ENCODE data around the gene FXN.

DNA sequence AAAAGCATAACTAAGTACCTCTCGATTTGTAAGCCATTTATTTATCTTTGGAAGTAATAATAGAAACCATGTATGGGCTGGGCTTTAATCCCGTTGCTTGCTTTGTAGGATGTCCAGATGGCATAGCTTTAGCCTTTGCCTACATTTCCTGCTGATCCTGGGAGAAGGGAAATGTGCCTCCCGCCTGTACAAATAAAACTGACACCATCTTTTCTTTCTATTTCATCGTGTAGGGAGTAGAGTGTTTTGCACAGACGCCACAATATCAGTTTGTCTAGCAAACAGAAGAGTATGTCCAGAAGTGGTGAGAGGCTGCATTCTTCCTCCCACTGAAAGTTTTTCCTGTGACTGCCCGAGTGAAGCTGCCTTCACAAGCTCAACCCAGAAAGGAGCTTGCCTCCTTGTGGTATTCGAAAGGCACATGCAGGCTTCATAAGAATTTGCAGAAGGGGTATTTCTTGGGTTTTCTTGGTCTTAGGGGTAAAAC, 113.8 kb downstream of the FXN start:
- TF ChIP-seq, protein P1, sequence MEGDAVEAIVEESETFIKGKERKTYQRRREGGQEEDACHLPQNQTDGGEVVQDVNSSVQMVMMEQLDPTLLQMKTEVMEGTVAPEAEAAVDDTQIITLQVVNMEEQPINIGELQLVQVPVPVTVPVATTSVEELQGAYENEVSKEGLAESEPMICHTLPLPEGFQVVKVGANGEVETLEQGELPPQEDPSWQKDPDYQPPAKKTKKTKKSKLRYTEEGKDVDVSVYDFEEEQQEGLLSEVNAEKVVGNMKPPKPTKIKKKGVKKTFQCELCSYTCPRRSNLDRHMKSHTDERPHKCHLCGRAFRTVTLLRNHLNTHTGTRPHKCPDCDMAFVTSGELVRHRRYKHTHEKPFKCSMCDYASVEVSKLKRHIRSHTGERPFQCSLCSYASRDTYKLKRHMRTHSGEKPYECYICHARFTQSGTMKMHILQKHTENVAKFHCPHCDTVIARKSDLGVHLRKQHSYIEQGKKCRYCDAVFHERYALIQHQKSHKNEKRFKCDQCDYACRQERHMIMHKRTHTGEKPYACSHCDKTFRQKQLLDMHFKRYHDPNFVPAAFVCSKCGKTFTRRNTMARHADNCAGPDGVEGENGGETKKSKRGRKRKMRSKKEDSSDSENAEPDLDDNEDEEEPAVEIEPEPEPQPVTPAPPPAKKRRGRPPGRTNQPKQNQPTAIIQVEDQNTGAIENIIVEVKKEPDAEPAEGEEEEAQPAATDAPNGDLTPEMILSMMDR (IDR thresholded peaks at IDR 0.05; ENCODE audit: low read depth, low read length, missing input control) = no peak
- TF ChIP-seq RAD21 (IDR thresholded peaks at IDR 0.05) = peak; percentile 36 to 57
- no peak for TF ChIP-seq YY1 (IDR thresholded peaks at IDR 0.05)
- TF ChIP-seq, protein P2, sequence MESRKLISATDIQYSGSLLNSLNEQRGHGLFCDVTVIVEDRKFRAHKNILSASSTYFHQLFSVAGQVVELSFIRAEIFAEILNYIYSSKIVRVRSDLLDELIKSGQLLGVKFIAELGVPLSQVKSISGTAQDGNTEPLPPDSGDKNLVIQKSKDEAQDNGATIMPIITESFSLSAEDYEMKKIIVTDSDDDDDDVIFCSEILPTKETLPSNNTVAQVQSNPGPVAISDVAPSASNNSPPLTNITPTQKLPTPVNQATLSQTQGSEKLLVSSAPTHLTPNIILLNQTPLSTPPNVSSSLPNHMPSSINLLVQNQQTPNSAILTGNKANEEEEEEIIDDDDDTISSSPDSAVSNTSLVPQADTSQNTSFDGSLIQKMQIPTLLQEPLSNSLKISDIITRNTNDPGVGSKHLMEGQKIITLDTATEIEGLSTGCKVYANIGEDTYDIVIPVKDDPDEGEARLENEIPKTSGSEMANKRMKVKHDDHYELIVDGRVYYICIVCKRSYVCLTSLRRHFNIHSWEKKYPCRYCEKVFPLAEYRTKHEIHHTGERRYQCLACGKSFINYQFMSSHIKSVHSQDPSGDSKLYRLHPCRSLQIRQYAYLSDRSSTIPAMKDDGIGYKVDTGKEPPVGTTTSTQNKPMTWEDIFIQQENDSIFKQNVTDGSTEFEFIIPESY (IDR thresholded peaks at IDR 0.05) = no peak
- TF ChIP-seq TAF1 (conservative IDR thresholded peaks at IDR 0.05) = no peak
